GM12878 (cell line): ENCODE measurements around the gene PJA1. TPM values are rescaled to one million over a fixed set of nuclear protein-coding genes. Genes with fewer than 3 reads are reported as not detected.

ENCODE experiments used
- ATAC-seq: fragments of 200-7000 bp; cut with Tn5 transposase; 3 replicates; pipeline ENCODE4 v1.9.1; 2020; ENCODE audit warnings: mild to moderate bottlenecking, moderate library complexity
- BruUV-seq: library from RNA; stranded (reverse); fragments of 400-500 nt; replicated peaks from 2 replicates; lab custom pipeline; 2021; lab: Mats Ljungman, UMichigan
- CTCF ChIA-PET: fragments of 300-600 bp; sonication (Branson Sonifier 250); formaldehyde crosslinking; extraction: SDS; loops from one replicate; lab custom pipeline; 2021; ENCODE audit warnings: inconsistent platforms; lab: Yijun Ruan, JAX
- POLR2A ChIA-PET: fragments of 350-600 bp; formaldehyde crosslinking; extraction: SDS; loops from one replicate; lab custom pipeline; 2021; ENCODE audit warnings: inconsistent platforms; lab: Charles Lee
- RAD21 ChIA-PET: fragments of 300-600 bp; sonication (Branson Sonifier 250); formaldehyde crosslinking; loops from one replicate; lab custom pipeline; 2023; ENCODE audit warnings: antibody characterized with exemption; ENCODE audit not compliant: unreplicated experiment; lab: Charles Lee
- SMC1A ChIA-PET: fragments of 300-600 bp; sonication (Branson Sonifier 250); formaldehyde crosslinking; loops from one replicate; lab custom pipeline; 2023; ENCODE audit not compliant: unreplicated experiment, uncharacterized antibody; lab: Charles Lee
- DNase-seq: peaks from one replicate; pipeline ENCODE4 v3.0.0-alpha.2; 2011; ENCODE audit warnings: low read depth, low spot score
- FAIRE-seq: peaks from 3 replicates; lab custom pipeline; 2011; peaks lifted over from hg19 to GRCh38; lab: Jason Lieb, UNC
- H2AFZ ChIP-seq: 2 replicates; pipeline ENCODE4 v1.6.0; 2011; ENCODE audit warnings: low read depth, low read length, control low read depth; ENCODE audit not compliant: control insufficient read depth
- H3K27ac ChIP-seq: 2 replicates; pipeline ENCODE4 v1.5.1; 2011; ENCODE audit warnings: control low read depth; ENCODE audit not compliant: control insufficient read depth, insufficient read depth
- H3K27me3 ChIP-seq, 2 experiments: replicated peaks in 1 of 2; 2 replicates each; pipeline versions ENCODE4 v1.6.0 to v1.6.1; 2011; ENCODE audit warnings: low read length in 1 of 2; ENCODE audit not compliant: control insufficient read depth in 2 of 2, insufficient read depth in 2 of 2
- H3K36me3 ChIP-seq, 2 experiments: 2 replicates each; pipeline ENCODE4 v1.5.1; 2011; ENCODE audit warnings: low read length in 1 of 2; ENCODE audit not compliant: control insufficient read depth in 2 of 2, insufficient read depth in 2 of 2
- H3K4me1 ChIP-seq: 2 replicates; pipeline ENCODE4 v1.6.1; 2011; ENCODE audit warnings: mild to moderate bottlenecking, low read length, moderate library complexity, mixed read lengths; ENCODE audit not compliant: control insufficient read depth, insufficient read depth
- H3K4me2 ChIP-seq: 2 replicates; pipeline ENCODE4 v1.6.0; 2011; ENCODE audit warnings: control low read depth; ENCODE audit not compliant: control insufficient read depth, insufficient read depth
- H3K4me3 ChIP-seq: fragments of 200-600 bp; sonication (generic); 2 replicates; pipeline ENCODE4 v1.5.1; 2016
- H3K79me2 ChIP-seq: 2 replicates; pipeline ENCODE4 v1.6.0; 2011; ENCODE audit warnings: low read length; ENCODE audit not compliant: control insufficient read depth, insufficient read depth
- H3K9ac ChIP-seq: 2 replicates; pipeline ENCODE4 v1.8.0; 2011; ENCODE audit warnings: low read length, control low read depth, mixed read lengths; ENCODE audit not compliant: control insufficient read depth, insufficient read depth
- H3K9me3 ChIP-seq: replicated peaks from 3 replicates; pipeline ENCODE4 v1.5.1; 2011; ENCODE audit warnings: mild to moderate bottlenecking, low read length; ENCODE audit not compliant: control insufficient read depth, insufficient read depth
- H4K20me1 ChIP-seq: 2 replicates; pipeline ENCODE4 v1.6.0; 2011; ENCODE audit not compliant: control insufficient read depth, insufficient read depth
- BCL11A ChIP-seq: IDR thresholded peaks from 2 replicates; pipeline ENCODE4 v1.6.1; 2011; ENCODE audit warnings: low read depth, low read length
- EED ChIP-seq: sonication (generic); IDR thresholded peaks from 2 replicates; pipeline ENCODE4 v1.6.1; 2016; ENCODE audit warnings: antibody characterized with exemption, low read depth
- FOXM1 ChIP-seq: IDR thresholded peaks from 2 replicates; pipeline ENCODE4 v1.6.1; 2012; ENCODE audit warnings: low read depth, mild to moderate bottlenecking, inconsistent platforms, low read length, moderate library complexity
- MEF2A ChIP-seq: IDR thresholded peaks from 2 replicates; pipeline ENCODE4 v1.6.1; 2011; ENCODE audit warnings: low read depth, mild to moderate bottlenecking, low read length, moderate library complexity; ENCODE audit not compliant: insufficient read depth
- MLLT1 ChIP-seq: fragments of 450-650 bp; IDR thresholded peaks from 2 replicates; pipeline ENCODE4 v1.6.1; 2016; ENCODE audit warnings: mild to moderate bottlenecking
- PAX8 ChIP-seq: fragments of 450-650 bp; IDR thresholded peaks from 2 replicates; pipeline ENCODE4 v1.6.1; 2017; ENCODE audit warnings: mild to moderate bottlenecking, moderate library complexity
- WGBS: methylation state at CpG from one replicate; pipeline ENCODE4 v1.1.6; 2016; ENCODE audit warnings: low lambda C conversion rate; ENCODE audit not compliant: insufficient replicate concordance, insufficient coverage; ENCODE audit errors: missing lambda C conversion rate; 5-methylcytosine and 5-hydroxymethylcytosine counted together
- in situ Hi-C: fragments of 300-500 bp; cut with MboI; formaldehyde crosslinking; loops from 9 replicates; pipeline ENCODE4 v1.14.3; 2018; ENCODE audit warnings: mixed read lengths
- intact Hi-C: fragments of 100-400 bp; cut with micrococcal nuclease; formaldehyde crosslinking; loops from one replicate; pipeline ENCODE4 v1.14.2; 2022; ENCODE audit not compliant: unreplicated experiment
- polyA plus RNA-seq, 11 experiments: library from polyadenylated mRNA; depleted of rRNA in 4 of 11; unstranded in 6 of 11; stranded (reverse) in 5 of 11; fragments of >200 nt; fragmentation: Nextera tagmentation in 4 of 11; fragmentation: Illumina TruSeq in 1 of 11; extraction: Ambion mirVana in 4 of 11; extraction: Trizol in 1 of 11; gene quantifications; 1 replicate in 1 of 11; 2 replicates in 10 of 11; pipeline versions ENCODE4 v1.2.1 to v1.2.3, GENCODE V29; 2011 to 2016; ENCODE audit warnings: inconsistent platforms in 2 of 11, missing spikeins in 2 of 11, low read depth in 1 of 11
- total RNA-seq, 4 experiments: library from RNA; depleted of rRNA in 3 of 4; stranded (reverse); fragments of >200 nt in 3 of 4; fragmentation: Illumina TruSeq in 1 of 4; extraction: Trizol in 1 of 4; gene quantifications; 2 replicates each; pipeline versions ENCODE4 v1.2.1 to v1.2.3, GENCODE V29; 2013 to 2021
- TF ChIP-seq, protein P1 (sequence below): IDR thresholded peaks from 2 replicates; pipeline ENCODE4 v1.6.1; 2011; ENCODE audit warnings: mild to moderate bottlenecking, low read depth, low read length, moderate library complexity; ENCODE audit not compliant: insufficient replicate concordance
- TF ChIP-seq, protein P2 (sequence below): fragments of 150-350 bp; IDR thresholded peaks from 2 replicates; pipeline ENCODE4 v1.6.1; 2016; ENCODE audit warnings: low read depth, low read length

PJA1 gene
- total and polyA plus RNA-seq, 10 of the 15 experiments (the other 5 are each of a cell fraction or from before 2014, with no cell fraction given), result 5.2 to 19.5 (median 10.8) TPM

- no TSS peak for BruUV-seq
- Histone ChIP-seq H3K4me1 (no peaks in the 10 kb centered on the region), H3K79me2 (no peaks in the 10 kb centered on the region), H2AFZ (no peak overlapping the region), H3K9me3 (no peaks in the 10 kb centered on the region), H3K9ac (no peak overlapping the region), H4K20me1 (no peaks in the 10 kb centered on the region), H3K4me2 (no peak overlapping the region), H3K36me3 (no peaks in the 10 kb centered on the region), H3K27me3 (no peaks in the 10 kb centered on the region), H3K4me3 (no peak overlapping the region), H3K27ac (no peak overlapping the region)
- SMC1A ChIA-PET, result interaction anchor here (0.6 kb wide), 1 partner anchor 811 kb away, joined by 3 read pairs; no protein-coding TSS in a partner anchor
- in situ Hi-C loops (no loop called here), intact Hi-C loops (loop anchor here (10.0 kb wide), 3 partner anchors 133 to 327 kb away; partner anchors contain the start of gene EFNB1)
- no peak for ATAC-seq
- CTCF ChIA-PET, result no interaction called here
- RAD21 ChIA-PET, result no interaction called here
- WGBS, result 17% methylated on average over 2 of the region's 2 CpGs
- no peak for FAIRE-seq
- TF ChIP-seq, protein P1, sequence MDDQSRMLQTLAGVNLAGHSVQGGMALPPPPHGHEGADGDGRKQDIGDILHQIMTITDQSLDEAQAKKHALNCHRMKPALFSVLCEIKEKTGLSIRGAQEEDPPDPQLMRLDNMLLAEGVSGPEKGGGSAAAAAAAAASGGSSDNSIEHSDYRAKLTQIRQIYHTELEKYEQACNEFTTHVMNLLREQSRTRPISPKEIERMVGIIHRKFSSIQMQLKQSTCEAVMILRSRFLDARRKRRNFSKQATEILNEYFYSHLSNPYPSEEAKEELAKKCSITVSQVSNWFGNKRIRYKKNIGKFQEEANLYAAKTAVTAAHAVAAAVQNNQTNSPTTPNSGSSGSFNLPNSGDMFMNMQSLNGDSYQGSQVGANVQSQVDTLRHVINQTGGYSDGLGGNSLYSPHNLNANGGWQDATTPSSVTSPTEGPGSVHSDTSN, result no peak
- TF ChIP-seq MEF2A (no peak), PAX8 (no peak), EED (no peak), MLLT1 (no peak), BCL11A (no peak), FOXM1 (no peak)
- TF ChIP-seq, protein P2, sequence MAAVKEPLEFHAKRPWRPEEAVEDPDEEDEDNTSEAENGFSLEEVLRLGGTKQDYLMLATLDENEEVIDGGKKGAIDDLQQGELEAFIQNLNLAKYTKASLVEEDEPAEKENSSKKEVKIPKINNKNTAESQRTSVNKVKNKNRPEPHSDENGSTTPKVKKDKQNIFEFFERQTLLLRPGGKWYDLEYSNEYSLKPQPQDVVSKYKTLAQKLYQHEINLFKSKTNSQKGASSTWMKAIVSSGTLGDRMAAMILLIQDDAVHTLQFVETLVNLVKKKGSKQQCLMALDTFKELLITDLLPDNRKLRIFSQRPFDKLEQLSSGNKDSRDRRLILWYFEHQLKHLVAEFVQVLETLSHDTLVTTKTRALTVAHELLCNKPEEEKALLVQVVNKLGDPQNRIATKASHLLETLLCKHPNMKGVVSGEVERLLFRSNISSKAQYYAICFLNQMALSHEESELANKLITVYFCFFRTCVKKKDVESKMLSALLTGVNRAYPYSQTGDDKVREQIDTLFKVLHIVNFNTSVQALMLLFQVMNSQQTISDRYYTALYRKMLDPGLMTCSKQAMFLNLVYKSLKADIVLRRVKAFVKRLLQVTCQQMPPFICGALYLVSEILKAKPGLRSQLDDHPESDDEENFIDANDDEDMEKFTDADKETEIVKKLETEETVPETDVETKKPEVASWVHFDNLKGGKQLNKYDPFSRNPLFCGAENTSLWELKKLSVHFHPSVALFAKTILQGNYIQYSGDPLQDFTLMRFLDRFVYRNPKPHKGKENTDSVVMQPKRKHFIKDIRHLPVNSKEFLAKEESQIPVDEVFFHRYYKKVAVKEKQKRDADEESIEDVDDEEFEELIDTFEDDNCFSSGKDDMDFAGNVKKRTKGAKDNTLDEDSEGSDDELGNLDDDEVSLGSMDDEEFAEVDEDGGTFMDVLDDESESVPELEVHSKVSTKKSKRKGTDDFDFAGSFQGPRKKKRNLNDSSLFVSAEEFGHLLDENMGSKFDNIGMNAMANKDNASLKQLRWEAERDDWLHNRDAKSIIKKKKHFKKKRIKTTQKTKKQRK, result no peak
- DNase-seq, result no peak
- POLR2A ChIA-PET, result no interaction called here
Observed at GRCh38 chrX:69151866-69152284, 13.4 kb downstream of the PJA1 start.
